Measurements from ENCODE around the gene SLC35F3. TPM values are rescaled to one million over a fixed set of nuclear protein-coding genes. Genes with fewer than 3 reads are reported as not detected.

Gene SLC35F3
- total RNA-seq, 2 donors from 2014 or later = 0.13 TPM; not detected in 1

DNA sequence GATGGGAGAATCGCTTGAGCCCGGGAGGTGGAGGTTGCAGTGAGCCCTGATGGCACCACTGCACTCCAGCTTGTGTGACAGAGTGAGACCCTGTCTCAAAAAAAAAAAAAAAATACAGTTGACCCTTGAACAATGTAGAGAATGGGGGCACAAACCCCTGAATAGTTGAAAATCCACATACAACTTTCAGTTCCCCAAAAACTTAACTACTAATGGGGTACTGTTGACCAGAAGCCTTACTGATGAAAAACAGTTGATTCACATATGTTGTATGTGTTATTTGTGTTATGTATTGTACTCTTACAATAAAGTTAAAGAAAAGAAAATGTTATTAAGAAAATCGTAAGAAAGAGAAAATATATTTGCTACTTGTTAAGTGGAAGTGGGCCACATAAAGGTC is 417.6 kb downstream of the SLC35F3 start:
- no peaks in the 10 kb centered on the region for H3K36me3 ChIP-seq
- no peaks in the 10 kb centered on the region for H3K27me3 ChIP-seq
- H3K4me1 ChIP-seq = no peaks in the 10 kb centered on the region
- no peak overlapping the region for H3K9ac ChIP-seq (ENCODE audit: low read depth in 2 of 2, low read length in 2 of 2)
- no peak for DNase-seq
- intact Hi-C loops (cut with DNase I) = no loop called here
- TF ChIP-seq, protein P1, sequence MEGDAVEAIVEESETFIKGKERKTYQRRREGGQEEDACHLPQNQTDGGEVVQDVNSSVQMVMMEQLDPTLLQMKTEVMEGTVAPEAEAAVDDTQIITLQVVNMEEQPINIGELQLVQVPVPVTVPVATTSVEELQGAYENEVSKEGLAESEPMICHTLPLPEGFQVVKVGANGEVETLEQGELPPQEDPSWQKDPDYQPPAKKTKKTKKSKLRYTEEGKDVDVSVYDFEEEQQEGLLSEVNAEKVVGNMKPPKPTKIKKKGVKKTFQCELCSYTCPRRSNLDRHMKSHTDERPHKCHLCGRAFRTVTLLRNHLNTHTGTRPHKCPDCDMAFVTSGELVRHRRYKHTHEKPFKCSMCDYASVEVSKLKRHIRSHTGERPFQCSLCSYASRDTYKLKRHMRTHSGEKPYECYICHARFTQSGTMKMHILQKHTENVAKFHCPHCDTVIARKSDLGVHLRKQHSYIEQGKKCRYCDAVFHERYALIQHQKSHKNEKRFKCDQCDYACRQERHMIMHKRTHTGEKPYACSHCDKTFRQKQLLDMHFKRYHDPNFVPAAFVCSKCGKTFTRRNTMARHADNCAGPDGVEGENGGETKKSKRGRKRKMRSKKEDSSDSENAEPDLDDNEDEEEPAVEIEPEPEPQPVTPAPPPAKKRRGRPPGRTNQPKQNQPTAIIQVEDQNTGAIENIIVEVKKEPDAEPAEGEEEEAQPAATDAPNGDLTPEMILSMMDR (IDR thresholded peaks at IDR 0.05) = no peak
- no peak overlapping the region for H3K4me3 ChIP-seq
- no peak overlapping the region for H3K27ac ChIP-seq
- no peaks in the 10 kb centered on the region for H3K9me3 ChIP-seq

DNA sequence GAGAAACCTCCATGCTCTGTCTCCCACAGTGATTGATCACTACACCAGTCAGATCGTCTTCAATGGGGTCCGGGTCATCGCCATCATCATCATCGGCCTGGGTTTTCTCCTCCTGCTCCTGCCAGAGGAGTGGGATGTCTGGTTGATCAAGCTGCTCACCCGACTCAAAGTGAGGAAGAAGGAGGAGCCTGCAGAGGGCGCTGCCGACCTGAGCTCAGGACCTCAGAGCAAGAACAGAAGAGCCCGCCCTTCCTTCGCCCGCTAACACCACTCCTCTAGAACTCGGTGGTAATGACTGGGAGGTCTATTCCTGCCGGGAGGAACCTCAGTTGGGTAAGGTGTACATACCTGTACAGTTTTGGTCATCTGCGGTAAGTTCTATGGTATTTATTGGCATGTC is 418.5 kb downstream of the SLC35F3 start:
- intact Hi-C loops (cut with DNase I) = no loop called here

DNA sequence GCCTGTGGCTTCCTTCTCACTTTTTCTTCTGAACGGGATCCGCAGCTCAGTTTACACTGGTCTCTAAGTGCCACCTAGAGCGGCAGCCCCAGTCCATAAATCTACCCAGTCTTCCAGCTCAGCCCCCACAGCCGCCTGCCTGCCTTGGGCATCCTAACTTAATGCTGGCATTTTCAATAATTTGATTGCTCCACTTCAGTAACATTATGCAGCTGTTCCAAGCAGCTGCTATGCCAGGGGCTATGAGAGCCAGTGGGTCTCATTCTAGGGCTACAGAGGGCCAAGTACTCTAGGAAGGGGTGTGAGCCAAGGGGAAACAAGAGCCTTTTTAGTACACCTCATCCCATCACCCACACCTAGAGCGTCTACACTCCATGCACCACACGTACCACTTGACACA is 420.3 kb downstream of the SLC35F3 start:
- TF ChIP-seq, protein P1 (IDR thresholded peaks at IDR 0.05) = no peak
- H3K9ac ChIP-seq (ENCODE audit: low read depth in 2 of 2, low read length in 2 of 2) = no peak overlapping the region
- no peaks in the 10 kb centered on the region for H3K36me3 ChIP-seq
- DNase-seq = no peak
- intact Hi-C loops (cut with DNase I) = no loop called here
- no peaks in the 10 kb centered on the region for H3K9me3 ChIP-seq
- no peak overlapping the region for H3K27ac ChIP-seq
- H3K4me3 ChIP-seq = no peak overlapping the region
- H3K4me1 ChIP-seq = no peaks in the 10 kb centered on the region
- no peaks in the 10 kb centered on the region for H3K27me3 ChIP-seq

More for the DNA sequence above, 418.5 kb downstream of the SLC35F3 start:
- Histone ChIP-seq H3K27me3 (no peaks in the 10 kb centered on the region), H3K36me3 (no peaks in the 10 kb centered on the region), H3K9me3 (no peaks in the 10 kb centered on the region), H3K9ac (ENCODE audit: low read depth in 2 of 2, low read length in 2 of 2) (no peak overlapping the region), H3K4me3 (no peak overlapping the region), H3K27ac (no peak overlapping the region), H3K4me1 (no peaks in the 10 kb centered on the region)
- TF ChIP-seq, protein P1 (IDR thresholded peaks at IDR 0.05) = no peak
- DNase-seq = peak; percentile 32

DNA sequence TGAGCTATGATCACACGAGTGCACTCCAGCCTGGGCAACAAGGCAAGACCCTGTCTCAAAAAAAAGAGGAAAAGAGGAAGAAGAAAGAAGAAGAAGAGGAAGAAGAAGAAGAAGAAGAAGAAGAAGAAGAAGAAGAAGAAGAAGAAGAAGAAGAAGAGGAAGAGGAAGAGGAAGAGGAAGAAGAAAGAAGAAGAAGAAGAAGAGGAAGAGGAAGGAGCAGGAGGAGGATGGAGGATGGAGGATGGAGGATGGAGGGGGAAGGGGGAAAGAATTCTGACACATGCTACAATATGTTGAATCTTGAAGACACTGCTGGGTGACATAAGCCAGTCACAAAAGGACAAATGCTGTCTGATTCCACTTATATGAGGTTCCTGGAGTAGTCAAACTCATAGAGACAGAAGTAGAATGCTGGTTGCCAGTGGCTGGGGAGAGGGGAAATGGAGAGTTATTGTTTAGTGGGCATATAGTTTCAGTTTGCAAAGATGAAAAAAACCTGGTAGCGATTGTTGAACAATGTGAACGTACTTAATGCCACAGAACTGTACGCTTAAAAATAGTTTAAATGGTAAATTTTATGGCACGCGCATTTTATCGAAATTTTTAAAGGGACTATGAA is 421.5 kb downstream of the SLC35F3 start:
- H3K9me3 ChIP-seq = no peaks in the 10 kb centered on the region
- TF ChIP-seq, protein P1 (IDR thresholded peaks at IDR 0.05) = no peak
- H3K27me3 ChIP-seq = no peaks in the 10 kb centered on the region
- no peaks in the 10 kb centered on the region for H3K4me1 ChIP-seq
- no peak for DNase-seq
- no peak overlapping the region for H3K27ac ChIP-seq
- intact Hi-C loops (cut with DNase I) = no loop called here
- H3K4me3 ChIP-seq = peak overlapping the region; percentile 18
- no peak overlapping the region for H3K9ac ChIP-seq (ENCODE audit: low read depth in 2 of 2, low read length in 2 of 2)
- H3K36me3 ChIP-seq = no peaks in the 10 kb centered on the region

DNA sequence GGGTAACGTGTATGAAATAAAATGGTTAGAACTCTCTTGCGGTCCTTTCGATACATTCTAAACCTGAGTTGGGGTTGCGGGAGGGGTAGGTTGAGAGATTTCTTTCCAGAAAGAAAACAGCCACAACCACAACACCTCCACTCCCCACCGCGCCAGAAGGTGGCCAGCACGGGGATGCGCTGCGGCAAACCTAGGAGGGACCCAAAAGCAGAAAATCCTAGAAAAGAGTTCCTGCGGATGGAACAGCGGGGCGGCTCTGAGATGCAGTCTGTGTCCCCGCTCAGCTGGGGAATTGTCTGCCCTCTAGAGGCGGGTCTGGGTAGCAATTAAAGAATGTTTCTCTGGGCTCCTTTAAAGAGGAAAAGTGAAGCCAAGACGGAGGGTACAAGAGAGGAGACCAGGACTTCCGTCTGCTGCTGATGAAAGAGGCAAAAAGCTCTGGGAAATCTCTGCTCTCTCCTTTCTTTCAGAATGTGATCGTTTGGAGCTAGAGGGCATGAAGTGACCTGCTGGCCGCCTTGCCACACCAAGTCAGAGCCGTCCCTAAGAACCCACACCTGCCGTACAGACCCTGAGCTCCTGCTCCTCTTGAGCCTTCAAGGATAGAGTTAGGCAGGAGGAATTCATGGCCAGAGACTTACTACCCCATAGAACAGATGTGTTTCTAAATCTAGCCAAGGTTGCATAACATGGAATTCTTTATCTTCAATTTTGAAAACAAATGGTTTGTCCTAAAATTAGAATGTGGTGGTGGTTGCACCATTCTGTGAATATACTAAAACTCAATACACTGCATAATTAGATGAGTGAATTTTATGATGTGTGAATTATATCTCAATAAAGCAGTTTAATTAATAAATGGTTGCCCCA is 422.3 kb downstream of the SLC35F3 start:
- TF ChIP-seq, protein P1 (IDR thresholded peaks at IDR 0.05) = peak; percentile 63
- no peaks in the 10 kb centered on the region for H3K27me3 ChIP-seq
- no peak overlapping the region for H3K27ac ChIP-seq
- intact Hi-C loops (cut with DNase I) = no loop called here
- no peaks in the 10 kb centered on the region for H3K9me3 ChIP-seq
- peak; percentile 66 for DNase-seq
- no peak overlapping the region for H3K9ac ChIP-seq (ENCODE audit: low read depth in 2 of 2, low read length in 2 of 2)
- no peaks in the 10 kb centered on the region for H3K36me3 ChIP-seq
- peak overlapping the region; percentile 18 for H3K4me3 ChIP-seq
- no peaks in the 10 kb centered on the region for H3K4me1 ChIP-seq

Measured in colonic mucosa (tissue), 4 donors.